TTC549 (cell line): ENCODE measurements around the gene BIN2.
"Not testable (repeated sequence)": the region's sequence is repeated elsewhere in the genome, so short reads cannot be mapped to it uniquely, and the experiment has no call there.

Experiments used
- FAIRE-seq: peaks from 2 replicates; lab custom pipeline; 2012; peaks lifted over from hg19 to GRCh38; lab: Jason Lieb, UNC

BIN2 gene

DNA sequence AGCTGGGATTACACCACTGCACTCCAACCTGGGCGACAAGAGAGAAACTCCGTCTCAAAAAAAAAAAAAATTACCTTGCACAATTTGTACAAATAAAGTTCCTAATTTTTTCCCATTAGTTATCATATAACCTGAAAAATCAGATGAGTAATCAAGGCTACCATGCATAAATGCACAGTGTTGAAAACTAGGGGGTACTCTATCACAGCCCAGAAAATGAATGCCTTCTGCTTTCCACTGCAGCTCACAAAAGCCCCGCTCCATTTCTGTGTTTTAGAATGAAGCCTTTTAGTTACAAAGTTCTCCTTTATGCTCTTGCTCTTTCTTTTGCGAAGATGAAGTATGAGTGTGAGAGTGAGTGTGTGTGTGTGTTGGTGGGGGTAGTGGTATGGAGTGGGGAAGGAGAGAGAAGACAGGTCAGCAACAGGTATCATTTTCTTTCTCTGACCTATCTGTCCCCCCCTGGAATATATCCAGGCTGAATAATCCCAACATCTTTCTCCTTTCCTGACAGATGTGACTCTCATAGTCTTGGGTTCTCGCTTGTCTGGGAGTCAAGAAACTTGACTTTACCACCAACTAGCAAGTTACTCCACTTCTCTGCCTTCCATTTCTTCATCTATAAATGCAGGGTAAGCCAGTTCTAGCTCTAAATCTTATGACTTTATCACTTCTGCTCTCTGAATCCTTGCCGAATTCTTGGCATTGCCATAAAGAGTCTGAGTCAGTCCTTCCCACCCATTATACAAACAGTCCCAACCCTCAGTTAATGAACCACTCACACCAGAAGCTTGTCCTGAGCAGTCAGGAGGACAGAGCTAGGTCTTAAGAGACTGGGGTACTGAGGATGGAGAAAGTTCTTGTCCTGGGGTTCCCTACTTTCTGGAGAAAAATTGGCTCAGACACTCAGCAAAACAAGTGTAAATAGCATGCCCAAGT, 16.1 kb downstream of the BIN2 start:
- FAIRE-seq, result no peak

DNA sequence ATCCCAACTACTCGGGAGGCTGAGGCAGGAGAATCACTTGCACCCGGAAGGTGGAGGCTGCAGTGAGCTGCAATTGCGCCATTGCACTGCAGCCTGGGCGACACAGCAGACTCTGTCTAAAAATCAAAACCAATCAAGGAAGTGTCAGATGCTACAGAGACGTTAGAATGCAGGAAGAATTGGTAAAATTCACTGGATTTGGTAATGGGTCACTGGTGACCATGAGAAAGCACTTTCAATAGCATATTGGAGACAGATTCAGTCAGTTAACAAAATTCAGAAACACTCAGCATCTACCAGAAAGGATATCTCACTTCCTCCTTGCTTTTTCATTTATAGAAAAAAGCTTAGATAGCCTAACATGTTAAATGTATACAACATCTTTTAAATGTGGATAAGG, 17.5 kb downstream of the BIN2 start:
- FAIRE-seq, result no peak

DNA sequence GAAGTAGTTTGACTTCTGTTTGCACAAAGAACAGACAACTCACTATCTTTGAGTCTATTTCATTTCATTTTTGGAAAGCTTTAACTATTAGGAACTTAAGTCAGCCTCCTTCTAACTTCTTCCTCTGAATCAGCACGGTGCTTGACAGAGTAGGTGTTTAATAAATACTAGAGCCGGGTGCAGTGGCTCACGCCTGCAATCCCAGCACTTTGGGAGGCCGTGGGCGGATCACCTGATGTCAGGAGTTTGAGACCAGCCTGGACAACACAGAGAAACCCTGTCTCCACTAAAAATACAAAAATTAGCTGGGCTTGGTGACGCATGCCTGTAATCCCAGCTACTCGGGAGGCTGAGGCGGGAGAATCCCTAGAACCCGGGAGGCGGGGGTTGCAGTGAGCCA, 23.2 kb downstream of the BIN2 start:
- not testable (repeated sequence) for FAIRE-seq

DNA sequence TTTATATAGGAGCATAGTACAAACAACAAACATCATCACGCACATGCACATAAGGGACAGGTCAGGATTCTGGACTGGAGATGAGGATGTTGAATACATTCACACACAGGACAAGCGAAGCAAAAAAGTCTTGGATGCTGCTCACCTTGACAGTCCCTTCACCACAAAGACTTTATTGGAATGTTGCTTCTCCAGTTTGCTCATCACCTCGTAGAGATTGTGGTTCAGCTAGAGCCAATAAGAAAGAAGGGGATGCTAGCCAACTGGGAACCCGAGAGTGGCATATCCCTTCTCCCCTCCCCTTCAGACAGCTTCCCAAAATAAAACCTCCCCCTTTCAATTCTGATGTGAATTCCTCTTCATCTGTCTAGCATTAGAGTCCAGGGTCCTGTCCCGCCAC, 28.3 kb downstream of the BIN2 start:
- no peak for FAIRE-seq

DNA sequence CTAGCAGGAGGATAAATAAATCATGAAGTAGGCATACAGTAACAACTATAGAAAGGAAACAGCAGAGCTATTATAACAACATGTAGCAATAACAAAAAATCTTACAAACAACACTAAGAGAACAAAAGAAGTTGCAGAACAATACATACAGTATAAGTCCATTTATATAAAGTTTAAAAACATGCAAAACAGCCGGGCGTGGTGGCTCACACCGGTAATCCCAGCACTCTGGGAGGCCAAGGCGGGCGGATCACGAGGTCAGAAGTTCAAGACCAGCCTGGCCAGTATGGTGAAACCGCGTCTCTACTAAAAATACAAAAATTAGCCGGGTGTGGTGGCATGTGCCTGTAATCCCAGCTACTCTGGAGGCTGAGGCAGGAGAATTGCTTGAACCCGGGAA, 29.9 kb downstream of the BIN2 start:
- FAIRE-seq, result not testable (repeated sequence)

DNA sequence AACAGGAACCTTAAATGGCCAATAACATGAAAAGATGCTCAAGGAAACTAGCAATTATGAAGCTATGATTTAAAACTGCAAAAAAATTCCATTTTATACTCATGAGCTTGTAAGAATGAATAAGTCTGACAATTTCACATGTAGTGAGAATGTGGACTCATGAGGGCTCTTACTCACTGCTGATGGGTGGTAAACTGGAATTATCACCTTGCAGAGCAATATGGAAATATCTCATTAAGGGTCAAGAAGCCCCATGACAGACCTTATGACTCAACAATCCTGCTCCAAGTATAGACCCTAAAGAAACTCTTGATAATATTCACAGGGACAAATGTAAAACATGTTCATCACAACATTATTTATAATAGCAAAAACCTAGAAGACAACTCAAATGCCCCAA, 30.3 kb downstream of the BIN2 start:
- no peak for FAIRE-seq

DNA sequence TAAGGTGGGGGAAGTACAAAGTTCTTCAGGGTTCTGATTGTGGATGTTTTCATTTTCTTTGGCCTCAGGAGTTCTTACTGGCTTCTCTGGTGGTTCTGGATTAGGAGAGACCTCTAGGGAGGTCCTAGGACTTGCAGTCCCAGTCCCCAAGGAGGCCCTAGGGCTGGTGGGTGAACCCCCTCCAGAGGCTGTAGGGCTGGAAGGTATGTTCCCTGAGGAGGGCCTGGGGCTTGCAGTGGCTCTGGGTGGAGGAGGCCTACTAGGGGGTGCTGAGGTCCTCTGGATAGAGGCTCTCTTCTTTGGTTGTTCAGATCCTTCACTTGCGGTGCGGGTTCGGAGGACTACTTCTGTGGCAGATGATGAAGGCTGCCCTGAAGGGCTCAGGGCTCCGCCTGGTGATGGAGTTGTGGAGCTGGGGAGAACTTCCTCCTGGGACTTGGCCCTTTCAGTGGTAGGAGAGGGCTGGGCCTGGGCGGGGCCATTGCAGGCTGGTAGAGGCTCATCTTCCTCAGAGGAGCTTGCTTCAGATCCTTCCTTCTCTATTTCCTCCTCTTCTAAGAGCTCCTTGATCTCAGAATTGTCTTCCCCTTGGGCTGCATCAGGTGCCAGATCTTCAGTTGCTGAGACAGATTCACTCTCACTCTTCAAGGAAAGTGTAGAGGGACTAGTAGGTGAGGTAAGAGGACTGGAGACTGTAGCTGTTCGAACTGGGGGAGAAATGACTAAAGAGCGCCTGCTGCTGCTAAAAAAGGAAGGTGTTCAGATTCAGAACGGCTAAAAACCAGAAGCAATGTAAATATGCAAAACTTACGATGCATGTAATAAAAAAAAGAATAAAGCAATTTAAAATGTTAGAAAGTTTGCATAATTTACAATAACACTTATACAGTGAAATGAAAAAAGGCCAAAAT, 32.1 kb downstream of the BIN2 start:
- not testable (repeated sequence) for FAIRE-seq

DNA sequence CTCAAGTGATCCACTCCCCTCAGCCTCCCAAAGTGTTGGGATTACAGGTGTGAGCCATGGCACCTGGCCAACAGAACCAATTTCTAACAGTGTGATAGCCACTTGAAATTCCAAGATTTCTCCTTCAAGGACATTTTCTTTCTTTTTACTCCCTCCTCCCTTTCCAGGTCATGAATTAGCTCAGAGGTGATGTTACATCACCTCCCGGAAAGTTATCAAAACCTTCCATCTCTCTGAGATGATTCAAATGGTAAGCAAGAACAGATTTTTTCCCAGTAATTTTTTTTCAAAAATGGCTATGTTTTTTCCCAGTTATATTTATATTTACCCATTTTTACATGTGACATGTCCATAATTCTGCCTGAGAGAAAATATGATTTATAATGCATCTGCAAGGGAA, 38.1 kb downstream of the BIN2 start:
- FAIRE-seq, result no peak

DNA sequence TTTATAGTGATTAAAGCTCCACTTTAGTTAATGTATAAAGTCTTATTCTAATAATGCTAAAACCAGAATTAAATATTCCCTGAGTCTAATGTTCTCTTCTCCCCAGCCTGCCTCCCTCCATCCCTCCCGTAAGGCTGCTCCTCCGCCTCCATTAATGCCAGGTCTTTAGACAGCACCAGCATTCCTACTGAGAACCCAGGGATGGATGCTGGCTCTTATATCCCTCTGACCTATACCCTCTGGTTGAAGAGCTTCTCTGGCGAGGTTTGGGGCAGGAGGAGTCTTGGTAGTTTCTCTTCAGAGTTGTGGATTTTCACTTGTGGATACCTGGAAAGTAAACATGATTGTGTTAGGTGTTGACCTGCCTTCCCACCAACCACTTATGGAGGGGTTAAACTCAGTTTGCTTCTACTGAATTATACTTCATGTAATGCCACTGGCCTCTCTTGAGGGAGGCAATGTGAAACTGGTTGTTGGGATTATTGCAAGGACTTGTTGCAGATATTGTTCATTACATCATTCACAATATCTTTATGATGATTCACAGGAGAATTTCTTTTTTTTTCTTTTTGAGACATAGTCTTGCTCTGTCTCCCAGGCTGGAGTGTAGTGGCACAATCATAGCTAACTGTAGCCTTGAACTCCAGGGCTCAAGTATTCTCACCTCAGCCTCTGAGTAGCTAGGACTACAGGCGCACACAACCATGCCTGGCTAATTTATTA, 42.6 kb downstream of the BIN2 start:
- no peak for FAIRE-seq

DNA sequence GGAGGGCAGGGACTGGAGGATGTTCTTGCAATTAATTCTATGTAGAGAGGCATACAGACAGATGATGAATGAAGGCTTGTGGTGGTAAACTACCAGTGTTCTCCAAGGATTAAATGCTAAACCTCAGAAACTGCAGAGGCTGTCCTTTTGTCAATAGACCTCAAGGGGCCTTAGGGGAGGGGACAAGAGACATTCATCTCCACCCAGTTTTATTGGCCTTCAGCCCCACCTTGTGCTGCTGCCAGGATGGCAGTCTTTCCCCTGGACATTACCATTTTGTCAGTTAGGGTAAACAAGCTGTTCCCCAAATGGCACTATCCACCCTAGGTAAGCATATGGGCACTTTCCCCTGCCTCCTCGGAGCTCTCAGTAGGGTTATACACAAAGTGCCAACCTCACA, 48.9 kb downstream of the BIN2 start:
- FAIRE-seq, result no peak

DNA sequence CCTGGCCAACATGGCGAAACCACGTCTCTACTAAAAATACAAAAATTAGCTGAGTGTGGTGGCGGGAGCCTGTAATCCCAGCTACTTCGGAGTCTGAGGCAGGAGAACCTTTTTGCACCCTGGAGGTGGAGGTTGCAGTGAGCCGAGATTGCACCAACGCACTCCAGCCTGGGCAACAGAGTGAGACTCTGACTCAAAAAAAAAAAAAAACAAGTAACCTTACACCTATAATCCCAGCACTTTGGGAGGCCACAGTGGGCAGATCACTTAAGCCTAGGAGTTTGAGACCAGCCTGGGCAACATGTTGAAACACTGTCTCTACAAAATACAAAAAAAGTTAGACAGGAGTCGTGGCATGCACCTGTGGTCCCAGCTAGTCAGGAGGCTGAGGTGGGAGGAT, 51.2 kb downstream of the BIN2 start:
- FAIRE-seq, result not testable (repeated sequence)

DNA sequence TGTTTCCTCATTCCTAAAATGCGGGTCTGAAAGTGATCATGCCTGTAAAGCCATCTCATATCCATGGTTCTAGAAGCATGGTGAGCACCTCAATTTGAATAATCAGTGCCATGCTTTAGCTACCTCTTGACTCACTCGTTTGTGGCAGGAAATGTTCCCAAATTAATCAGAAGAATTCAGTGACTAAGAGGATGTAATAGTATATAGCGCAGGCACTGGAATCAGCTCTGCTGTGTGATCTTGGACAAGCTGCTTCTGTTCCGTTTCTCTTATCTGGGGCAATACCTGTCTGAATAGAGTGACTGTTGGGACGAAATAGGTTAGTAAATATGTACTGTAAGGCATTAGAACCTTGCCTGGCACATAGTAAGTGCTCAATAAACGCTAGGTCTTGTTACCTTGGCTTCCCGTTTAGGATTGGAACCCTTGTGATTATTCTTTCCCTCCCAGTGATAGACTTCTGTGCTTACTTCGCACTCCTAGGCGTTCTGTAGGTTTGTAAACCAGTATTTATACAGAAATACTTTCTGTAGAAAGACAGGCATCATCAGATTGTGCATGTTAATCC, 52.9 kb downstream of the BIN2 start:
- FAIRE-seq, result no peak

DNA sequence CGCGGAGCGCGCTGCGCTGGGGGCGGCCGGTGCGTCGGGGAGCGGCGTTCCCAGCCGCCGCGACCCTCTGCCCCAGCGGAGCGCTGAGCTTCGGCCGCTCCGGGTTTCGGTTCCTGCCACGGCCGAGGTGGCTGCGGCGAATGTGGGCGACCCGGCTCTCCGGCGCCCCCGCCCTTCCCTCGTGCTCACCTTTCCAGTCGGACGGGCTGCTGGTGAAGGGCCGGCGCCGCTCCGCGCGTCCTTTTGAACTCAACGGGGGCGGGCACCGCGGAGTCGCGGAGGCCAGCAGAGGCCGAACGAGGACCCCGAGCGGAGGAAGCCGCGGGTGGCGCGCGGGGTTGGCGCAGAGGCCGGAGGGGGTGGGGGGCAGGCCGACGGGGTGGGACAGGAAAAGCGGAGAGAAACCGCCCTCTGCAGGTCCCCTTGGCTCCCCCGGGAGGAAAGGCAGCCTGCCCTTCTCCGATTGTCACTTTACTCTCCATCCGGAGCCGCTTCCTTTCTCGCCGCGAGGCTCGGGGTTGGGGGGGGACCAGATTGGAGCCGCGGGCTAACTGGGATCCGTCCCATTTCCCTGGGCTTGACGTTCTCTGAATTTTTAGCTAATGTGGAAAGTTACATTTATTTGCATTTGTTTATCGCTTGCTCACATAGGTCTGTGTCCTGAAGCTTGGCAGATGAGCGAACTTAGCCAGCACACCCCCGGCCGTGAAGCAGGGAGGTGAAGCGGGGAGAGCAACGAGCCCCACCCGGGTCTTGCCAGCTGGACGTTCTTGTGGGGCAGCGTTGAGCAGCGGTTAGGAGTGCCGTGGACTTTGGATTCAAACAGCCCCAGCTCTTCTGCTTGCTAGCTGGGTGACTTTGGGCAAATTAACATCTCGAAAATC, 53.7 kb downstream of the BIN2 start, which contains the start of gene SMAGP:
Gene SMAGP (minus strand): TSS at position 349 of the 884 bp plus-strand sequence. CDS start 1,137 bp downstream, outside the sequence.
- FAIRE-seq, result no peak

DNA sequence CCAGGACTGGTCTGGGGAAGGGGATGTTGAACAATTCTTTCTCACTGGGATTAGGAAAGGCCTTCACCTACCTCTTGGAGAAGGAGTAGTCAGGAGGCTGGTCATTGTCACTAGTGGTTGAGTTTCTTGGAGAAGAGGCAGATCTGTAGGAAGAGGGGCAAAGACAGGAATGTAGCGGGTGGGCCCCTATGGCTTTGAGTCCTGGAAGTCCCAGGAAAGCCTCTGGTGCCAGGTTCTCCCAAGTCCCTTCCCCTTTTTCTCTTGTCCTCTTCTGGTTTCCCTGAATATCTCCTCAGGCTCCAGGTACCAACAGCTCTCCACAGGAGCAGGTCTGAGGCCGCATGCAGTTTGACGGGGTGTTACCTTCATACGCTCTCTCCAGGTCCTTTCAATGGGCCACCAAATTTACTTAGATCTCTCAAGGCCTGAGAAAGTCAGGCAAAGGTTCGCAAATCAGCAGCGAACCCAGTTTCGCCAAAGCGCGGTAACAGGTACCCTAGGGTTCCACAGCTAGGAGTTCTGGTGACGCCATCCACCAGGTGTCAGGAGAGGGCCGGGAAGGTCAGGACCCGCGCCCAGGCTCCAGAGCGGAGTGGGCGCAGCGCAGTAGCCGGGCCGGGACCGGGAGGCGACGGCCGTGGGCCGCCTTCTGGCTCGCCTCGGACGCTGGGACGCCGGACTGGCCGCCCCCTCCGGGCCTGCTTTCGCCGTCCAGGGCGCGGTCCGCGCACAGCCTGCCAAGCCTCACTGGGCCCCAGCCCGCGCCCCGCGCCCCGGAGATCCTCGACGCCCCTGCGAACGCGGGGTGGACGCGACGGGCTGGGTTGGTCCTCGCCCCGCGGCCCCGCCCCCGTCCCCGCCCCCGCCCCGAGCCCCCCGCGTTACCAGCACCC, 54.6 kb downstream of the BIN2 start:
- FAIRE-seq, result no peak

DNA sequence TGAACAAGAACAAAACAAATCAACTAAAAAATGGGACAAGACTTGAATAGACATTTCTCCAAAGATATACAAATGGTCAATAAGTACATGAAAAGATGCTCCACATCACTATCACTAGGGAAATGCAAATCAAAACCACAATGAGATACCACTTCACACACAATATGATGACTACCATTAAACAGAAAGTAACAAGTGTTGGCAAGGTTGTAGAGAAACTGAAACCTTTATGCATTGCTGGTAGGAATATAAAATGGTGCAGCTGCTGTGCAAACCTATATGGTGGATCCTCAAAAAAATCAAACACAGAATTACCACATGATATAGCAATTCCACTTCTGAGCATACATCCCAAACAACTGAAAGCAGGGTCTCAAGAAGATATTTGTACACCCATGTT, 59.0 kb downstream of the BIN2 start:
- no peak for FAIRE-seq

DNA sequence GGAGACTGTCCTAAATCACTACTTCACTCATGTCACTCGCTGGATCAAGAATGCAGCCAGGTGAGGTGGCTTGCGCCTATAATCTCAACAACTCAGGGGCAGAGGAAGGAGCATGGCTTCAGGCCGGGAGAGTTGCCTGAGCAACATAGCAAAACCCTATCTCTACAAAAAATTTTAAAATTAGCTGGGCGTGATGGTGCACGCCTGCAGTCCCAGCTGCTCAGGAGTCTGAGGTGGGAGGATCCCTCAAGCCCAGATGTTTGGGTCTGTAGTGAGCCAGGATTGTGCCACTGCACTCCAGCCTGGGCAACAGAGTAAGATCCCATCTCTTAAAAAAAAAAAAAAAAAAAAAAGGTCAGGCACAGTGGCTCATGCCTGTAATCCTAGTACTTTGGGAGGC, 59.7 kb downstream of the BIN2 start:
- no peak for FAIRE-seq

DNA sequence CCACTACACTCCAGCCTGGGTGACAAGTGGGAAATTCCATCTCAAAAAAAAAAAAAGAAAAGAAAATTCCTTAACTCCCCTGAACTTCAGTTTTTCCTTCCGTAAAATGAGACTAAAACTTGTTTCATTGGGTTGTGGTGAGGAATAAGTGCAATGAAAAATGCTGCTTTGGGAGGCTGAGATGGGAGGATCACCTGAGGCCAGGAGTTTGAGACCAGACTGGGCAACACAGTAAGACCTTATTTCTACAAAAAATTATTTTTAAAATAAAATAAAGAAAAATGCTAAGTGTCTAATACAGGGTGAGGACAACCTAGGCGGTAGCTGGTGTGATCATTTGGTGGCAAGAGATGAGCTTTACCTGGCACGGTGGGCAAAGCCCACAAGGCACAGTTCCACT, 60.6 kb downstream of the BIN2 start:
- FAIRE-seq, result no peak

DNA sequence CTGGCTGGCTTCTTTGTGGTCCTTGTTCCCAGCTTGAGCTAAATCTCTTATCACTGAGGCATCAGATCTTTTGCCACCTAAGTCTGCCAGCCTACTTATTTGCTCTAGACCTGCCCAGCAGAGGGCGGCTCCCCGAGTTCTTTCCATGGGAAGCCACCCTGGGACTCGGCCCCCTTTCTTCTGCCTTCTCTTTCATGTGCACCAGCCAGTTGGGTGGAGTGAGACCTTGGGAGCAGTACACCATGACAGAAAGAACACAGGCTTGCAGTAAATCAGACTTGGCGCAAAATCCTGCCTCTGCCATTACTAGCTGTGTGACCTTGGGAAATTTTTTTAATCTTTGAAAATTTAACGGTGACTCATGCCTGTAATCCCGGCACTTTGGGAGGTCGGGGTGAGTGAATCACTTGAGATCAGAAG, 61.2 kb downstream of the BIN2 start:
- FAIRE-seq, result no peak

DNA sequence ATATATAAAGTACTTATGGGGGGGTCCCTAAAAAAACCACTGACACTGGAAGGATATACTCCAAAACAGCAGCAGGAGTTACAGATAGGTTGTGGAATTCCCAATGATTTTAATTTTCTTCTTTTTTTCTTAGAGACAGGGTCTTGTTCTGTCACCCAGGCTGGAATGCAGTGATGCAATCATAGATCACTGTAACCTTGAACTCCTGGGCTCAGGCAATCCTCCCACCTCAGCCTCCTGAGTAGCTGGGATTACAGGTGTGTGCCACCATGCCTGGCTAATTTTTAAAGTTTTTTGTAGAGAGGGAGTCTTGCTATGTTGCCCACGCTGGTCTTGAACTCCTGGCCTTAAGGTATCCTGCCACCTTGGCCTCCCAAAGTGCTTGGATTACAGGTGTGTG, 64.4 kb downstream of the BIN2 start:
- FAIRE-seq, result not testable (repeated sequence)

DNA sequence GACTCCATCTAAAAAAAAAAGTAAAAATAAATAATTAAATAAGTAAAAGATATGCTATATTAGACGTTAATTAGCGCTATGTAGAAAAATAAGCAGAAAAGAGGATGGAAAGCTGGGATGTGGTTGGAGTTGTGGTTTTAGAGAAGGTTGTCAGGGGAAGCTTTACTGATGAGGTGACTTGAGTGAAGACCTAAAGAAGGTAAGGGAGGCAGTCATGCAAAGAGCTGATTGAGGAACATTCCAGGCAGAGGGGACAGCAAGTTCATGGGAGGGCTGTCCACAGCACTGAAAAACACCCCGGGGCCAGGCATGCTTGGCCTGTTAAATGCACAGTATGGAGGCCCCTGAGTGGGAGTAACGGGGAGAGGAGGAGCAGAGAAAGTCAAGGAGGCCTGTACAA, 69.4 kb downstream of the BIN2 start:
- FAIRE-seq, result no peak
